Astrocyte (in vitro differentiated cells and primary cell): ENCODE measurements around the gene L3MBTL2. TPM values are rescaled to one million over a fixed set of nuclear protein-coding genes. Genes with fewer than 3 reads are reported as not detected.

Experiments
- DNase-seq: peaks from one replicate; pipeline ENCODE4 v3.0.0-alpha.2; 2010; ENCODE audit warnings: low read depth
- FAIRE-seq: peaks from 2 replicates; lab custom pipeline; 2011; peaks lifted over from hg19 to GRCh38; lab: Jason Lieb, UNC
- H2AFZ ChIP-seq: 2 replicates; pipeline ENCODE4 v1.6.0; 2012; ENCODE audit warnings: low read depth, low read length, inconsistent platforms
- H3K27ac ChIP-seq: 2 replicates; pipeline ENCODE4 v1.5.1; 2011; ENCODE audit warnings: low read depth, low read length, inconsistent platforms
- H3K27me3 ChIP-seq: 2 replicates; pipeline ENCODE4 v1.6.0; 2011; ENCODE audit warnings: low read length, inconsistent platforms; ENCODE audit not compliant: insufficient read depth
- H3K36me3 ChIP-seq: 2 replicates; pipeline ENCODE4 v1.5.1; 2011; ENCODE audit warnings: low read length, inconsistent platforms; ENCODE audit not compliant: insufficient read depth
- H3K4me1 ChIP-seq: 2 replicates; pipeline ENCODE4 v1.5.1; 2011; ENCODE audit warnings: low read length, inconsistent platforms; ENCODE audit not compliant: insufficient read depth
- H3K4me2 ChIP-seq: 2 replicates; pipeline ENCODE4 v1.6.0; 2012; ENCODE audit warnings: low read length, inconsistent platforms
- H3K4me3 ChIP-seq: 2 replicates; pipeline ENCODE4 v1.5.1; 2011; ENCODE audit warnings: low read depth, mild to moderate bottlenecking, low read length, inconsistent platforms; ENCODE audit not compliant: insufficient read depth
- H3K79me2 ChIP-seq: 2 replicates; pipeline ENCODE4 v1.6.0; 2012; ENCODE audit warnings: mild to moderate bottlenecking, low read length, inconsistent platforms; ENCODE audit not compliant: insufficient read depth
- H3K9ac ChIP-seq: 2 replicates; pipeline ENCODE4 v1.6.0; 2012; ENCODE audit warnings: mild to moderate bottlenecking, low read length, inconsistent platforms
- H3K9me3 ChIP-seq: 2 replicates; pipeline ENCODE4 v1.5.1; 2012; ENCODE audit warnings: low read depth, mild to moderate bottlenecking, low read length, inconsistent platforms; ENCODE audit not compliant: insufficient read depth
- H4K20me1 ChIP-seq: 2 replicates; pipeline ENCODE4 v1.6.0; 2012; ENCODE audit warnings: low read length, inconsistent platforms; ENCODE audit not compliant: insufficient read depth
- H3K27ac Mint-ChIP-seq: one replicate; pipeline ENCODE4 v1.8.0; 2021; ENCODE audit warnings: mild to moderate bottlenecking, mixed read lengths; ENCODE audit not compliant: unreplicated experiment
- H3K27me3 Mint-ChIP-seq: one replicate; pipeline ENCODE4 v1.8.0; 2021; ENCODE audit warnings: low read depth, mixed read lengths; ENCODE audit not compliant: unreplicated experiment
- H3K36me3 Mint-ChIP-seq: one replicate; pipeline ENCODE4 v1.8.0; 2021; ENCODE audit warnings: low read depth, mixed read lengths; ENCODE audit not compliant: unreplicated experiment
- H3K4me1 Mint-ChIP-seq: one replicate; pipeline ENCODE4 v1.8.0; 2021; ENCODE audit warnings: low read depth, mixed read lengths; ENCODE audit not compliant: unreplicated experiment
- H3K4me3 Mint-ChIP-seq: one replicate; pipeline ENCODE4 v1.8.0; 2021; ENCODE audit warnings: mild to moderate bottlenecking, moderate library complexity, mixed read lengths; ENCODE audit not compliant: unreplicated experiment
- H3K9me3 Mint-ChIP-seq: one replicate; pipeline ENCODE4 v1.8.0; 2021; ENCODE audit warnings: mild to moderate bottlenecking, mixed read lengths; ENCODE audit not compliant: unreplicated experiment
- CTCF ChIP-seq: IDR thresholded peaks from 2 replicates; pipeline ENCODE4 v1.5.1; 2011; ENCODE audit warnings: low read depth, mild to moderate bottlenecking, inconsistent platforms, low read length, moderate library complexity; ENCODE audit not compliant: insufficient read depth
- EZH2 ChIP-seq: IDR thresholded peaks from 2 replicates; pipeline ENCODE4 v1.6.1; 2012; ENCODE audit warnings: mild to moderate bottlenecking, low read length, inconsistent platforms; ENCODE audit not compliant: insufficient read depth
- total RNA-seq: library from RNA; stranded (reverse); gene quantifications from 2 replicates; pipeline ENCODE4 v1.2.1, GENCODE V29; 2021

L3MBTL2 gene
- total RNA-seq, 1 donor from 2014 or later: 20.6 TPM

GRCh38 chr22:41248758-41249157, 43.6 kb downstream of the L3MBTL2 start:
- Mint-ChIP-seq H3K4me1 (no peaks in the 10 kb centered on the region), H3K9me3 (no peaks in the 10 kb centered on the region), H3K36me3 (peaks cover 9% of the 10 kb centered on the region), H3K27me3 (no peaks in the 10 kb centered on the region), H3K27ac (no peak overlapping the region), H3K4me3 (no peak overlapping the region)
- Histone ChIP-seq H3K79me2 (no peaks in the 10 kb centered on the region), H4K20me1 (peaks cover 12% of the 10 kb centered on the region), H3K27ac (no peak overlapping the region), H3K4me3 (no peak overlapping the region), H2AFZ (no peak overlapping the region), H3K36me3 (peaks cover 32% of the 10 kb centered on the region), H3K27me3 (no peaks in the 10 kb centered on the region), H3K9ac (no peak overlapping the region), H3K4me2 (no peak overlapping the region), H3K4me1 (no peaks in the 10 kb centered on the region), H3K9me3 (no peaks in the 10 kb centered on the region)
- TF ChIP-seq CTCF: no peak
- no peak for TF ChIP-seq EZH2
- no peak for DNase-seq
- FAIRE-seq: no peak

- no peak for DNase-seq
- no peak overlapping the region for H2AFZ ChIP-seq
- H3K4me3 ChIP-seq: no peak overlapping the region
- H3K9me3 ChIP-seq: no peaks in the 10 kb centered on the region
- Mint-ChIP-seq H3K36me3 (peaks cover 9% of the 10 kb centered on the region), H3K4me1 (no peaks in the 10 kb centered on the region), H3K27ac (no peak overlapping the region), H3K27me3 (no peaks in the 10 kb centered on the region), H3K4me3 (no peak overlapping the region), H3K9me3 (no peaks in the 10 kb centered on the region)
- H3K36me3 ChIP-seq: peaks cover 32% of the 10 kb centered on the region
- H3K9ac ChIP-seq: no peak overlapping the region
- H3K79me2 ChIP-seq: no peaks in the 10 kb centered on the region
- FAIRE-seq: no peak
- no peak overlapping the region for H3K4me2 ChIP-seq
- TF ChIP-seq EZH2 (no peak), CTCF (no peak)
- no peak overlapping the region for H3K27ac ChIP-seq
- peaks cover 17% of the 10 kb centered on the region for H4K20me1 ChIP-seq
- H3K27me3 ChIP-seq: no peaks in the 10 kb centered on the region
- H3K4me1 ChIP-seq: no peaks in the 10 kb centered on the region
Observed at GRCh38 chr22:41249442-41249841, 44.3 kb downstream of the L3MBTL2 start.

GRCh38 chr22:41250127-41250526, 45.0 kb downstream of the L3MBTL2 start:
- FAIRE-seq: no peak
- no peak overlapping the region for H3K4me3 ChIP-seq
- no peak overlapping the region for H2AFZ ChIP-seq
- Mint-ChIP-seq H3K27me3 (no peaks in the 10 kb centered on the region), H3K36me3 (peaks cover 9% of the 10 kb centered on the region), H3K4me1 (no peaks in the 10 kb centered on the region), H3K4me3 (no peak overlapping the region), H3K27ac (no peak overlapping the region), H3K9me3 (no peaks in the 10 kb centered on the region)
- H3K27me3 ChIP-seq: no peaks in the 10 kb centered on the region
- TF ChIP-seq CTCF: no peak
- peaks cover 17% of the 10 kb centered on the region for H4K20me1 ChIP-seq
- no peaks in the 10 kb centered on the region for H3K4me1 ChIP-seq
- H3K27ac ChIP-seq: no peak overlapping the region
- no peak overlapping the region for H3K4me2 ChIP-seq
- DNase-seq: no peak
- no peak overlapping the region for H3K9ac ChIP-seq
- peaks cover 35% of the 10 kb centered on the region for H3K36me3 ChIP-seq
- no peaks in the 10 kb centered on the region for H3K9me3 ChIP-seq
- H3K79me2 ChIP-seq: no peaks in the 10 kb centered on the region
